GM21381 (cell line): ENCODE results near the gene ARL13B.
"Not testable (repeated sequence)": the region's sequence is repeated elsewhere in the genome, so short reads cannot be mapped to it uniquely, and the experiment has no call there.

Source experiments
- ATAC-seq: cut with Tn5 transposase; IDR thresholded peaks from one replicate; pipeline ENCODE4 v1.9.1; 2021; ENCODE audit warnings: mild to moderate bottlenecking, moderate library complexity; ENCODE audit not compliant: unreplicated experiment

Gene ARL13B

GRCh38 chr3:93979850-93980676 lies at the start of gene ARL13B:
ARL13B (plus strand) TSS chr3:93980155; CDS start chr3:93980424, 269 bp downstream.
- peak; percentile 100 for ATAC-seq

- no peak for ATAC-seq
These were observed 48.2 kb upstream of the ARL13B start for GRCh38 chr3:93931597-93932229.

GRCh38 chr3:93934366-93935046 lies 45.4 kb upstream of the ARL13B start:
- no peak for ATAC-seq

- no peak for ATAC-seq
These were observed 43.4 kb upstream of the ARL13B start for GRCh38 chr3:93936549-93936948.

- ATAC-seq = not testable (repeated sequence)
These were observed 42.5 kb upstream of the ARL13B start for GRCh38 chr3:93937485-93937884.

- not testable (repeated sequence) for ATAC-seq
These were observed 30.0 kb upstream of the ARL13B start for GRCh38 chr3:93949958-93950357.

- no peak for ATAC-seq
These were observed 18.9 kb upstream of the ARL13B start for GRCh38 chr3:93961026-93961425.

GRCh38 chr3:93961489-93961888 lies 18.5 kb upstream of the ARL13B start:
- no peak for ATAC-seq

GRCh38 chr3:93962798-93963197 lies 17.2 kb upstream of the ARL13B start:
- ATAC-seq = no peak

- not testable (repeated sequence) for ATAC-seq
These were observed 14.8 kb upstream of the ARL13B start for GRCh38 chr3:93965106-93965505.

GRCh38 chr3:93969443-93969842 lies 10.5 kb upstream of the ARL13B start:
- no peak for ATAC-seq

GRCh38 chr3:93969997-93970396 lies 10.0 kb upstream of the ARL13B start:
- ATAC-seq = no peak

GRCh38 chr3:93973131-93974126 lies 6.5 kb upstream of the ARL13B start, which contains the start of gene PROS1:
PROS1 (minus strand) TSS chr3:93973896; CDS start chr3:93973749, 147 bp downstream.
- peak; percentile 84 for ATAC-seq

GRCh38 chr3:93981649-93982048 lies 1.7 kb downstream of the ARL13B start:
- ATAC-seq = no peak

GRCh38 chr3:93983408-93983807 lies 3.5 kb downstream of the ARL13B start:
- ATAC-seq = no peak

GRCh38 chr3:93984618-93985017 lies 4.7 kb downstream of the ARL13B start:
- no peak for ATAC-seq

- no peak for ATAC-seq
These were observed 8.3 kb downstream of the ARL13B start for GRCh38 chr3:93988283-93988682.

GRCh38 chr3:93988764-93989163 lies 8.8 kb downstream of the ARL13B start:
- ATAC-seq = no peak

- no peak for ATAC-seq
These were observed 9.3 kb downstream of the ARL13B start for GRCh38 chr3:93989241-93989640.

- ATAC-seq = no peak
These were observed 11.7 kb downstream of the ARL13B start for GRCh38 chr3:93991631-93992030.
